HepG2 (cell line): ENCODE measurements around the gene MAB21L4. TPM values are rescaled to one million over a fixed set of nuclear protein-coding genes. Genes with fewer than 3 reads are reported as not detected.

ENCODE experiments used
- AFF4 ChIP-seq: sonication (generic); formaldehyde crosslinking; IDR thresholded peaks from 2 replicates; pipeline ENCODE4 v1.4.0; 2020; ENCODE audit warnings: missing genetic modification reagents
- AGO1 ChIP-seq: fragments of 200-400 bp; formaldehyde crosslinking; IDR thresholded peaks from 2 replicates; pipeline ENCODE4 v1.6.1; 2017; ENCODE audit warnings: mild to moderate bottlenecking, low read depth, low read length, moderate library complexity; ENCODE audit not compliant: poor library complexity, severe bottlenecking
- ARNT ChIP-seq: fragments of 450-650 bp; IDR thresholded peaks from 2 replicates; pipeline ENCODE4 v1.6.1; 2017
- BCL6 ChIP-seq: IDR thresholded peaks from 2 replicates; pipeline ENCODE4 v1.6.1; 2016; ENCODE audit warnings: missing genetic modification reagents, missing compliant biosample characterization
- CENPX ChIP-seq: sonication (generic); formaldehyde crosslinking; IDR thresholded peaks from 2 replicates; pipeline ENCODE4 v1.9.0; 2021; ENCODE audit warnings: mild to moderate bottlenecking, missing genetic modification reagents, moderate library complexity
- CREB3 ChIP-seq: sonication (generic); formaldehyde crosslinking; IDR thresholded peaks from 2 replicates; pipeline ENCODE4 v1.5.0; 2020; ENCODE audit warnings: missing genetic modification reagents
- ELF3 ChIP-seq: IDR thresholded peaks from 2 replicates; pipeline ENCODE4 v1.6.1; 2016; ENCODE audit warnings: missing genetic modification reagents, missing compliant biosample characterization
- FOXO1 ChIP-seq: sonication (generic); formaldehyde crosslinking; IDR thresholded peaks from 2 replicates; pipeline ENCODE4 v1.4.0; 2020; ENCODE audit warnings: missing genetic modification reagents
- MAFF ChIP-seq: IDR thresholded peaks from 2 replicates; pipeline ENCODE4 v1.6.1; 2011; ENCODE audit warnings: low read depth, low read length, improper control_type of control experiment
- NONO ChIP-seq, 2 experiments: fragments of 450-650 bp in 1 of 2; sonication (generic) in 1 of 2; formaldehyde crosslinking in 1 of 2; IDR thresholded peaks in 1 of 2; conservative IDR thresholded peaks in 1 of 2; 2 replicates each; pipeline versions ENCODE4 v1.6.1 to v1.8.0; 2017 to 2022; ENCODE audit warnings: mild to moderate bottlenecking in 1 of 2, missing genetic modification reagents in 1 of 2, moderate library complexity in 1 of 2
- PHF20 ChIP-seq: sonication (generic); formaldehyde crosslinking; IDR thresholded peaks from 2 replicates; pipeline ENCODE4 v1.5.0; 2020; ENCODE audit warnings: mild to moderate bottlenecking, missing genetic modification reagents
- TAF1 ChIP-seq: sonication (generic); formaldehyde crosslinking; IDR thresholded peaks from 2 replicates; pipeline ENCODE4 v1.4.0; 2020; ENCODE audit warnings: missing genetic modification reagents
- TEAD2 ChIP-seq: sonication (generic); formaldehyde crosslinking; IDR thresholded peaks from 2 replicates; pipeline ENCODE4 v1.9.0; 2021; ENCODE audit warnings: missing genetic modification reagents
- TRAFD1 ChIP-seq: sonication (generic); formaldehyde crosslinking; IDR thresholded peaks from 2 replicates; pipeline ENCODE4 v1.5.1; 2020; ENCODE audit warnings: missing genetic modification reagents, mild to moderate bottlenecking, borderline replicate concordance
- ZFP36L1 ChIP-seq: sonication (generic); formaldehyde crosslinking; IDR thresholded peaks from 2 replicates; pipeline ENCODE4 v1.8.0; 2022; ENCODE audit warnings: mild to moderate bottlenecking, missing genetic modification reagents, moderate library complexity
- ZNF558 ChIP-seq: sonication (generic); formaldehyde crosslinking; IDR thresholded peaks from 2 replicates; pipeline ENCODE4 v1.9.0; 2022; ENCODE audit warnings: mild to moderate bottlenecking, missing genetic modification reagents, borderline replicate concordance
- ZNF710 ChIP-seq: sonication (generic); formaldehyde crosslinking; IDR thresholded peaks from 2 replicates; pipeline ENCODE4 v1.5.0; 2020; ENCODE audit warnings: mild to moderate bottlenecking, missing genetic modification reagents, borderline replicate concordance
- ZNF746 ChIP-seq: sonication (generic); formaldehyde crosslinking; IDR thresholded peaks from 2 replicates; pipeline ENCODE4 v1.8.0; 2022; ENCODE audit warnings: mild to moderate bottlenecking, missing genetic modification reagents
- ZNF782 ChIP-seq: sonication (generic); formaldehyde crosslinking; IDR thresholded peaks from 2 replicates; pipeline ENCODE4 v1.4.0; 2020; ENCODE audit warnings: missing genetic modification reagents, mild to moderate bottlenecking, borderline replicate concordance
- ZZZ3 ChIP-seq: sonication (generic); formaldehyde crosslinking; IDR thresholded peaks from 2 replicates; pipeline ENCODE4 v1.4.0; 2020; ENCODE audit warnings: missing genetic modification reagents, mild to moderate bottlenecking, borderline replicate concordance
- polyA plus RNA-seq, 8 experiments: library from polyadenylated mRNA; depleted of rRNA in 3 of 8; stranded (reverse) in 7 of 8; unstranded in 1 of 8; fragments of >200 nt; fragmentation: Illumina TruSeq in 4 of 8; extraction: Trizol in 4 of 8; gene quantifications; 2 replicates each; pipeline versions ENCODE4 v1.2.1 to v1.2.3, GENCODE V29; 2011 to 2016; ENCODE audit warnings: low read depth in 4 of 8, missing spikeins in 1 of 8, mixed read lengths in 1 of 8; ENCODE audit not compliant: insufficient read depth in 1 of 8
- total RNA-seq, 5 experiments: library from RNA; depleted of rRNA; stranded (reverse); fragments of >200 nt; fragmentation: Illumina TruSeq; extraction: Trizol; gene quantifications; 2 replicates each; pipeline ENCODE4 v1.2.3, GENCODE V29; 2016; ENCODE audit warnings: low read depth in 1 of 5

Gene MAB21L4
- total and polyA plus RNA-seq, 2 of the 13 experiments (the other 11 are each of a cell fraction or from before 2014, with no cell fraction given), result 3.0 to 14.0 TPM

GRCh38 chr2:240857039-240858008 is 38.6 kb downstream of the MAB21L4 start (continued):
- TF ChIP-seq ZNF710 (CRISPR knock-in tag) (peak; percentile 98), BCL6 (CRISPR knock-in tag) (peak; percentile 87), AGO1 (peak; percentile 43), ARNT (no peak), ELF3 (CRISPR knock-in tag) (peak; percentile 91), TAF1 (CRISPR knock-in tag) (peak; percentile 56; the same call in 1 of the 2 replicates), FOXO1 (CRISPR knock-in tag) (peak; percentile 92), ZNF746 (CRISPR knock-in tag) (peak; percentile 97), ZZZ3 (CRISPR knock-in tag) (no peak; the same call in none of the 2 replicates), TRAFD1 (CRISPR knock-in tag) (peak; percentile 70; the same call in 1 of the 2 replicates), MAFF (no peak), PHF20 (peak; percentile 67; the same call in 1 of the 2 replicates), ZNF782 (CRISPR knock-in tag) (peak; percentile 96), AFF4 (CRISPR knock-in tag) (peak; percentile 27; the same call in 1 of the 2 replicates), ZNF558 (peak; percentile 94), CENPX (CRISPR knock-in tag) (no peak), CREB3 (CRISPR knock-in tag) (no peak), ZFP36L1 (CRISPR knock-in tag) (peak; percentile 99), NONO (IDR thresholded peaks at IDR 0.05) (no peak), NONO (CRISPR knock-in tag; conservative IDR thresholded peaks at IDR 0.05) (peak; percentile 97), TEAD2 (CRISPR knock-in tag) (no peak; the same call in 1 of the 2 replicates)
